GM19239 (cell line): ENCODE results near the gene IL1RAPL2.

Experiments used
- DNase-seq: peaks from one replicate; pipeline ENCODE4 v3.0.0; 2011; ENCODE audit warnings: low spot score; ENCODE audit not compliant: insufficient read length
- FAIRE-seq: peaks from 2 replicates; lab custom pipeline; 2011; peaks lifted over from hg19 to GRCh38; lab: Jason Lieb, UNC

Gene IL1RAPL2

DNA sequence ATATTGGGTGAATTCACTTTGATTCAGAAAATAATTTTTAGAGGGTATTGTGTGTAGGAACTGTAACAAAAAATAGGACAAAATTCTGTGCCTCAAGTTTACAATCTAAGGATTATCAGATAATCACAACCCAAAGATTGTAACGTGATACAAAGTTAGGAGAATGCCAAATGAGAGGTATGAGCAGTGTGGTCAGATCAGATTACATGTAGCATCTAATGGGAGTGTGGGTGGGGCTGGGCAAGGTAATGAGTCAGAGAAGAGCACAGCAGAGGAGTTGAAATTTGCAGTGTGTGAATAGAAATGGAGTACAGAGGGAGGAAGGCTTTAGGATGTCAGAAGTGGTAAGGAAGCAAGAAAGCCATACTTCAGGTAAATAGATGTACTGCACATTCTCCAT is 757.9 kb downstream of the IL1RAPL2 start:
- FAIRE-seq = no peak
- DNase-seq = no peak

- DNase-seq (no peak), FAIRE-seq (no peak)
Measured at GRCh38 chrX:105328773-105329172, 762.8 kb downstream of the IL1RAPL2 start.

DNA sequence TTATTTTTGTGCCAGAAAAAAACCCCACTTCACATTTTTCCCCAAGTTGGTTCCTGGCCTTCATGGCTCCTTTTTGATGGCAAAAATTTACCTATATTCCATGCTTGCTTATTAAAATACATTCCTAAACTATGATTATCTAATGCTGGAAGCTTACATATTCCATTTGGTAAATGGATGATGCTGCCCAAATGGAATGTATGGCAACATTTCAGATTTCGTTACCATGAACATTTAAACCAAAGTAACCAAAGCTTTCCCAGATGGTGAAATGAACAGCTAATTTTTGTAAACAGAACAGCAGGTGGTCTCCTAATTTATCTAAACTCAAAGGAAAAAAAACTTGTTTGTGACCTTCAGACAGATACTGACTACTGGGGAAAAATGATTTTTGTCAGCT is 765.2 kb downstream of the IL1RAPL2 start:
- no peak for FAIRE-seq
- DNase-seq = no peak

DNA sequence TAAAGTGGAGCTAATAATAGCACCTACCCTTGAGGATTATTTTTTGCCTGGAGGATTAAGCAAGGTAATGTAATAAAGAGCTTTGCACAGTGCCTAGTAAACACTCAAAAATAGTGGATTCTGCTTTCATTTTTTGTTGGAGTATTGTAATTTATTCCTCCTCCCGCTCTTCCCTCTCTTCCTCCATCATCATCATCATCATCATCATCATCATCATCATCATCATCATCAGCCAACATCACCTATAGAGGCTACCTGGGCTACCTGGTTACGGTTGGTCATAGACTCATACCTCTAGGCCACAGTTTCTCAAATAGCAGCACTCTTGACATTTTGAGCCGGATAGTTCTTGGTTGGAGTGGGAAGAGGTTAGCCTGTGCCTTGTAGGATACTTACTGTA is 781.4 kb downstream of the IL1RAPL2 start:
- no peak for FAIRE-seq
- no peak for DNase-seq

GRCh38 chrX:105349476-105349875 is 783.5 kb downstream of the IL1RAPL2 start:
- peak; percentile 53 for FAIRE-seq

DNA sequence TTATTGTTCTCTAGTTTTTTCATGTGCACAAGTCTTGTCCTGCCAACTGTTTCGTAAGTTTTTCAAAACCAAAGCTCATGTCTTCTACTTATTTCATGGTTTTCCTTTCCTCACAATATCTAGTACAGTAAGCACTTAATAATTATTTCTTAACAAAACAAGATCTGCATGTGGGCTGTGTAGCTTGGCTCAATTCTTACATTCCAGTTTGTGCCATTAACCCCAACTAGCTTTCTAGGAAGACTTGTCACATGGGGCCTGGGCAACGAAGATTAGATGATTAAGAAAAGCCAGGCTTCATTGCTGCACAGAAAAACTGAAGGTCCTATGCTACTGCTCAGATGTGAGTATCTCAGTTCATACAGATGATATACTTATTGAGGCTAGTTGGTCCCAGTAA is 809.8 kb downstream of the IL1RAPL2 start:
- DNase-seq = no peak
- no peak for FAIRE-seq

More at GRCh38 chrX:105349476-105349875, 783.5 kb downstream of the IL1RAPL2 start:
- DNase-seq = no peak

DNA sequence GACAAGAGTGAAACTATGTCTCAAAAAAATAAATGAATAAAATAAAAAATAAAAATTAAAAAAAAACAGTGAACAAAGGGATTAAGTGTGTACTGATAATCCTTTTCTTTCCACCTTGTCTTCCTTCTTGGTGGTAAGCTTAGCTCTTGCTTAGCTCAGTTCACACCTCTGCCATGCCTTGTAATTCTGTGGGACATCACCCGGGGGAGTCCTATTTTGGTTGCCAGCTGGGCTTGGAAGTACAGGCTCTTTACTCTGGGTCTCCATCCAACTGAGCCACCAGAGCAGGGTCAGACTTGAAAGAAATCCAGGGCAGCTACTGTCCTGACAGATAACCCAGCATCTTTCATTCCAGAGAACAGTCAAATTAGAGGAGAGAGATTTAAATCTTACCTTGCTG is 858.7 kb downstream of the IL1RAPL2 start:
- no peak for DNase-seq
- FAIRE-seq = no peak

GRCh38 chrX:105451401-105451800 is 885.4 kb downstream of the IL1RAPL2 start:
- DNase-seq = no peak
- FAIRE-seq = no peak

GRCh38 chrX:105458846-105459245 is 892.8 kb downstream of the IL1RAPL2 start:
- FAIRE-seq (no peak), DNase-seq (no peak)

GRCh38 chrX:105460376-105460775 is 894.4 kb downstream of the IL1RAPL2 start:
- no peak for FAIRE-seq

GRCh38 chrX:105461016-105461415 is 895.0 kb downstream of the IL1RAPL2 start:
- DNase-seq = no peak
- FAIRE-seq = no peak

More at GRCh38 chrX:105460376-105460775, 894.4 kb downstream of the IL1RAPL2 start:
- DNase-seq = no peak

DNA sequence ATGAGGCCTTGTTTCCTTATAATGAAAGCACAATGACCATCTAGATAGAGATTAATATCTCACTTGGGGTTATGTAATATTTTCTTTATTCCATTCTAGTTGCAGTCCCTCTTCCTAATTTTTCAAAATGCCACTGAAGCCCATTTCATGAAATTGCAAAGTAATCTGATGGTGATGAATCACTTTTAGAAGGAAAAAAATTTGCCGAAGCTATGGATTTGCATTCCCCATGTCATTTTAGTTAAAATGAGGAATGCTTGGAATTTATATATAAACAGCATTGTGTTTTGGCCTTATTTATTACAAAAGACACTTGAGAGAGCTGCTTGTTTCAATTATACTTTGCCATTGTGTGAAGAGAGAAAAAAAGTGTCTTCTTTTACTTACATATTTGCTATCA is 896.2 kb downstream of the IL1RAPL2 start:
- DNase-seq = no peak
- FAIRE-seq = no peak

- DNase-seq (no peak), FAIRE-seq (no peak)
Measured at GRCh38 chrX:105463473-105463872, 897.5 kb downstream of the IL1RAPL2 start.

DNA sequence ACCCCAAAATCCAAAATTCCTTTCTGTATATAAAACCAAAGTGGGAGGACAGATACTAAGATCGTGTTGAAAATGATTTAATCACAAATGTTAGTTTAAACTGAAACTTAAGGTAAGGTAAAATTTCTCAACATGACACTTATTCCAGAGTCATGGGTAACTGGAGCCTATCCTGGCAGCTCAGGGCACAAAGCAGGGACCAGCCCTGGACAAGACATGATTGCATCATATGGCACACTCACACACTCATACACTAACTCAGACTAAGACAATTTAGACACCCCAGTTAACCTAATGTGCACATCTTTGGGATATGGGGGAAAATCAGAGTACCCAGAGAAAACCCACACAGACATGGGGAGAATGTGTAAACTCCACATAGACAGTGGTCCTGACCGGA is 898.6 kb downstream of the IL1RAPL2 start:
- DNase-seq (no peak), FAIRE-seq (no peak)

DNA sequence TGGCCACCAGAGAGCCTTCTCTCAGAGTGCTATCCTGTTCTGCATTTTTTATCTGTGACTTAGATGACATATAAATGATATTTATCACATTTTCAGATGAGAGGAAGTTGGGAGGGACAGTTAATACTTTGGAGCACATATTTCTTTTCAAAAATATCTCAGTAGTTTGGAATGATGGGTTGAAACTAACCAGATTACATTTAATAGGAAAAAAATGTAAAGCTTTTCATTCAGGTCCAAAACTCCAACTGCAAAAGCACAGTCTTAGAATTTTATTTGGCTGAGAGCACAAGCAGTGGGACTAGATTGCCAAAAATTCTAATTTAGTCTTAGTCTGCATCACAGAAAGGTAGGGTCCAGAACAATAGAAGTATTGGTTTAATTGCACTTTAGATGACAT is 902.7 kb downstream of the IL1RAPL2 start:
- FAIRE-seq = peak; percentile 11
- DNase-seq = no peak

- DNase-seq (no peak), FAIRE-seq (peak; percentile 37)
Measured at GRCh38 chrX:105471597-105471996, 905.6 kb downstream of the IL1RAPL2 start.

- FAIRE-seq = no peak
- no peak for DNase-seq
Measured at GRCh38 chrX:105475801-105476200, 909.8 kb downstream of the IL1RAPL2 start.

DNA sequence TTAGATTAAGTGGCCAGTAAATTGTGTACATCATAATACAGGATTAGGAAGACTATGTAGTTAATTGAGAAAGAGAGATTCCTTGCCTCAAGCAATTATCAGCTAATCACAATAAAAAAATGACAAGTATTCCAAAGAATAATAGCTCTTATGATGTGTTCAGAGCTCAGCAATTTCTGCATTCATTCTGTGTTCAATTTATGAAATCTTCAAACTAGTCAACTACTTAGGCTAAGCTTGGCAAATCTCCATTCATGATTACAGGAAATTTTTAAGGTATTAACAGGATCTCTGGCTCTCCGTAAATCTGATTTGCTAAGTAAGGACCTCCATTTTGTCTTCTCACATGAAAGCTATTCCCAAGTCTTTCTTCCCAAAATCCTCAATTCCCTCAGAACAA is 911.4 kb downstream of the IL1RAPL2 start:
- DNase-seq (no peak), FAIRE-seq (no peak)

DNA sequence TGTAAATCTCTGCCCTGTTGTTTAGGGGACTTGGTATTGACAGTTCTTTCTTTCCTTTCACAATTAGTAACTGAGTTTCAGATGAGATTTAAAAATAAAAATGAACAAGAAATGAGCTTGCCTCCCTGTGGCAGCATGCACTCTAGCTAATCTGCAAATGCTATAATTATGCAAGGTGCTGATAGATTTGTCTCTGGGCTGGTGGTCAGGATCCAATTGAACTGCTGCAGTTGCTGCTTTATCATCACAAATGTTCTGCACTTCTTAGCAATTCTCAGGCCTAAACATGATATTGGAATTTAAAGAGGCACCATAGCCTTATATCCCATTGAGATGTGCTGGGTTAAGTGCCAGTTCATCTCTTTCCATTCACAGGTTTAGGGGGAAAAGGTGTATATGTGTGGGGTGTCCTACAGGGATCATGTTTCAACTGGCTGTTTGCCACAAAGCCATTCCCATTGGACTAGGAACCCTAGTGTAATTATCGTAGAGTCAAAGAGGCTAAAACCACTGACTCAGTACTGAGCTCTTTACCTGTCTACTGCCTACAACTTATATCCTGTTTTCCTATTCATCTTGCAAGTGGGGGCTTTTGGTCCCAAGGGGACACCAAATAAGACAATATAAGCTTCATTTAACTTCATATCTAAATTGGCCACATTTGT is 914.8 kb downstream of the IL1RAPL2 start:
- FAIRE-seq (no peak), DNase-seq (no peak)

- no peak for DNase-seq
- no peak for FAIRE-seq
Measured at GRCh38 chrX:105483011-105483410, 917.0 kb downstream of the IL1RAPL2 start.

DNA sequence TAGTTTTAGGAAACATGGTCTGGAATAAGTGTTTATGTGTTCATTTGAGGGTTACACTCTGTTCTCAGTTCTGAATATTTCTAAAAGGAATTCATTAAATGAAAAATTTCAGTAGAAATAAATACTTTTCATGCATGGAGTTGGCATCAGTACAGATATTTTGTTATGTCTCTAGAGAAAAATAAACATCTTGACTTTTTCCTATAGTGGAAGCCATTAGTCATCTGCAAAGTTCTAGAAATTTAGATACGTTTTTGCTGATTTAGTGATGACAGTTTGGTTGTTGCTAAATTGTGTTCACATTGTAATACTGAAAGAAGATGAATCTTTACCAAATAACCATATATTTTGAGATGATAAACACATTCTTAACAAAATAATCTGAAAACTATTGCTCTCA is 922.7 kb downstream of the IL1RAPL2 start:
- FAIRE-seq (no peak), DNase-seq (no peak)

DNA sequence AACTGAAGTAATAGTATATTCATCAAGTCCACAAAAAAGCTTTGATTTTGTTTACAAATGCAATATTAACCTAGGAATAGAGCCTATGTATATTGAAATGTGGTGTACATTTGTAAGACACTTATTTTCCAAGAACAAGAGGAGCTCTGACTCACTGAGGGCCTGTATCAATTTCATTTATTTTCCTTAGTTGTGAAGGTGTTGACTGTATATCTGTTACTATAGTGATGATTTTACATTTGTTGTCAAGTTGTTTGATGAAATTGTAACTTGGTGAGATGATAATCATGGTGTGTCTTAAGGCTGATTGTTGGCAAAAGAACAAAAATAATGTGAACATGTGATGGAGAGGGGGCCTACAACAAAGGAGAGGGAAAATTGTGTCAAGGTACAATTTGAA is 929.4 kb downstream of the IL1RAPL2 start:
- DNase-seq (no peak), FAIRE-seq (no peak)
